Hindlimb muscle (tissue), 1 donor: ENCODE results near the gene VWA5B2. TPM values are rescaled to one million over a fixed set of nuclear protein-coding genes. Genes with fewer than 3 reads are reported as not detected.

Source experiments
- DNase-seq: peaks from one replicate; pipeline ENCODE4 v3.0.0-alpha.2; 2013
- polyA plus RNA-seq: library from polyadenylated mRNA; unstranded; fragments of 120-200 nt; gene quantifications from one replicate; pipeline ENCODE4 v1.2.1, GENCODE V29; 2013; ENCODE audit not compliant: insufficient read length

Gene VWA5B2
- 0.63 TPM for polyA plus RNA-seq

DNA sequence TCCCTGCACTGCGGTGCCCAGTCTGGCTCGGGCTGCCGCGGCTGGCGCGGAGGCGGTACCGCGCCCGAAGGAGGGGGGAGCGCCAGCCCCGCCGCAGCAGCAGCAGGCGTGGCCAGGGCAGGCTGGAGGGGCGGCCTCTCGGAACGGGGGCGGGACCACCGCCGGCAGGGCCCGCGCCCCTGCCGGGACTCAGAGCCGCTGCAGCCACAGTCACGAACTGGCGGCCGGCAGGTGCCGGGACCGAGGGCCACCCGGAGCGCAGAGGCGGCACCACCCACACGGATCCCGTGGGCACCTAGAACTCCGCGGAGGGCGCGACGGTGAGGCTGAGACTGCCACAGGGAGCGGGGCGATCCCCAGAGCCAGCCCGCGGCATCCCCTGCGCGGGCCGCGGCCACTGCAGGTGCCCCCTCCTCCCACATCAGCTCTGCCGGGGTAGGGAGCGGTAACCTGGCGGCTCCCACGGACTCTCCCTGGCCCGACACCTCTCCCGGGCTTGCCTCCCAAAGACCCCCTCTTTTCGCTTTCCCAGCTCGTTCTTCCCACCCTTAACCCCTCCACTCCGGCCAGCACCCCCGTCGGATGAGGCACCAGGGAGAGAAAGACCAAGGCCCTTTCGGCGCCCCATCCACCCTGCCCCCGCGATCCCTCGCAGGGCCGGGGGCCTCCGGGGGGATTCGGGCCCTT is at the start of gene VWA5B2:
Gene VWA5B2, plus strand, starts transcription at position 192 of the 687 bp plus-strand sequence. CDS start 944 bp downstream, outside the sequence.
- peak; percentile 27 for DNase-seq

DNA sequence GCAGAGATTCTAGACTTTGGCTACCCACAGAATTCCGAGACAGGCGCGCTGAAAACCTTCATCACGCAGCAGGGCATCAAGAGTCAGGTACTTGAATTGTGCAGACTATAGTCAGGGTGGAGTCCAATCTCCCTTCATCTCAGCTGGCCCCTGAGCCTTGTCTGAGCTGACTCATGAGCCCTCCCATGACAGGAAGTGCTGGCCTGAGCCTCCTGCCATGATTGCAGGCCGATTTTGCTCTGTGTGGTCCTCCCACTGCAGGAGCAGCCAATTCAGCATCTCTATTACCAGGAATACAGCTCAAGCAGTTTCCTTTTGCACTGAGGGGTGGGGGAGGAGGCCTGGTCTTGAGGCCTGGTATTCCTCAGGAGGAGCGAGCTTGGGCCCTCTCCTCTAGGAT is 49.2 kb upstream of the VWA5B2 start:
- no peak for DNase-seq

DNA sequence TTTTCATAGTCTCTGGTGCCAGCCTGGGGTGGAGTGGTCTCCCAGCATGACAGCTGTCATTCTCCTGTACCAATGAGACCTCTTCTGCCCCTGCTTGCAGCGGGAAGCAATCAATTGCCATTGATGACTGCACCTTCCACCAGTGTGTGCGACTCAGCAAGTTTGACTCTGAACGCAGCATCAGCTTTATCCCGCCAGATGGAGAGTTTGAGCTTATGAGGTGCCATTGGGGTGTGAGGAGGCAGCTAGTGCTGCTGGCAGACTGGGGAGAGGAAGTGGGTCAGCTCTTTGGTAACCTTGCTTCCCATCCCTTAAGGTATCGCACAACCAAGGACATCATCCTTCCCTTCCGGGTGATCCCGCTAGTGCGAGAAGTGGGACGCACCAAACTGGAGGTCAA is 47.8 kb upstream of the VWA5B2 start:
- DNase-seq, result no peak

DNA sequence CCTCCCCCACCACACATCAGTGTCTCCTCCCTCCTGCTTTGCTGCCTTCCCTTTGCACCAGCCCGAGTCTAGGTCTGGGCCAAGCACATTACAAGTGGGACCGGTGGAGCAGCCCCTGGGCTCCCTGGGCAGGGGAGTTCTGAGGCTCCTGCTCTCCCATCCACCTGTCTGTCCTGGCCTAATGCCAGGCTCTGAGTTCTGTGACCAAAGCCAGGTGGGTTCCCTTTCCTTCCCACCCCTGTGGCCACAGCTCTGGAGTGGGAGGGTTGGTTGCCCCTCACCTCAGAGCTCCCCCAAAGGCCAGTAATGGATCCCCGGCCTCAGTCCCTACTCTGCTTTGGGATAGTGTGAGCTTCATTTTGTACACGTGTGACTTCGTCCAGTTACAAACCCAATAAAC is 45.7 kb upstream of the VWA5B2 start:
- DNase-seq, result no peak

DNA sequence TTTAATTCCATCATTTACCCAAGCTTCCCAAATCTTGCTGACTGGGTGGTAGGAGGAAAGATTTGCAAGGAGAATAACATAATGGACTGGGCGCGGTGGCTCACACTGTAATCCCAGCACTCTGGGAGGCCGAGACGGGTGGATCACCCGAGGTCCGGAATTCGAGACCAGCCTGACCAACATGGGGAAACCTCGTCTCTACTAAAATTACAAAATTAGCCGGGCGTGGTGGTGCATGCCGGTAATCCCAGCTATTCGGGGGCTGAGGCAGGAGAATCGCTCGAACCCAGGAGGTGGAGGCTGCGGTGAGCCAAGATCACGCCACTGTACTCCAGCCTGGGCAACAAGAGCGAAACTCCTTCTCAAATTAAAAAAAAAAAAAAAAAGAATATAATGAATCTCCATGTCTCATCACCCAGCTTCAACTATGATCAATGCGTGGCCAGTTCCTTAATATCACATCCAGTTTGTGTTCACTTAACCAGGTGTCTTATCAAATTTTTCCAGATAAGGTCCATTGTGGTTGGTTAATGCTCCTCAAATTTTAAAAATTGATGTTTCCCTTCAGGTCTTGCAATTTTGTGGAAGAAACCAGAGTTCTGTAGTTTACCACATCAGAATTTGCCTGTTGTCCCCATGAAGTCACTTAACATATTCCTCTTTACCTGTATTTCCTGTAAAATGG is 44.7 kb upstream of the VWA5B2 start:
- no peak for DNase-seq

DNA sequence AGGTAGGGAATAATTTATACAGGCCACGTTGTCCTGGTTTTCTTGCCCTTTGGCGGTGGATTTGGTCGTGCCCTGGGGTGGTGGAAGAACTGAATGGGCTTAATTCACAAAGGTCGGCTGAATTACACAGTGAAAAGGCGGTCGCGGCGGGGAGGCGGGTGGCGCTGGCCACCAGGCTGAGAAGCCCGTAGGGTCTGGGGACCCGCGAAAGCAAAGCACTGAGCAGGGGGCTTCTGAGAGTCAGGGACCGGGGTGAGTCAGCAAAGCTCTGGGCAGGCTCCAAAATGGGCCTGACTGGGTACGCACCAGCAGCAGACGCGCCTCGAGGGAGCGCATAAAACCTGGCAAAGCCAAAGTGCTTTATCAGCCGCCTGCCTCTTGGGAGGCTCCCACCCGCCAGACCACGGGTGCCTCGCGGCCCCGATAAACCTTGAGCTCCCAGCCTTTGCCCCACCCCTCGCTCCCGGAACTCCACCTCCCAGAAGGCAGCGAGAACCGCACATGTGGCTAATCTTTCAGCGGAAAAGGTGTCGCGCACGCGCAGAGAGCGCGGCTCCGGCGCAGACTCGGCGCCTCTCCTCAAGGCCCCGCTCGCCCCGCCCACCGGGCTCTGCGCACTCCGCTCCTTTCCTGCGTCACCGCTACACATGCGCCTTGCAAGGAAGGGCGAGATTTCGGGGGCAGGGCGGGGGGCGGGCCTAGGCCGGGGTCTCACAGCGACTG is 43.8 kb upstream of the VWA5B2 start:
- peak; percentile 100 for DNase-seq

DNA sequence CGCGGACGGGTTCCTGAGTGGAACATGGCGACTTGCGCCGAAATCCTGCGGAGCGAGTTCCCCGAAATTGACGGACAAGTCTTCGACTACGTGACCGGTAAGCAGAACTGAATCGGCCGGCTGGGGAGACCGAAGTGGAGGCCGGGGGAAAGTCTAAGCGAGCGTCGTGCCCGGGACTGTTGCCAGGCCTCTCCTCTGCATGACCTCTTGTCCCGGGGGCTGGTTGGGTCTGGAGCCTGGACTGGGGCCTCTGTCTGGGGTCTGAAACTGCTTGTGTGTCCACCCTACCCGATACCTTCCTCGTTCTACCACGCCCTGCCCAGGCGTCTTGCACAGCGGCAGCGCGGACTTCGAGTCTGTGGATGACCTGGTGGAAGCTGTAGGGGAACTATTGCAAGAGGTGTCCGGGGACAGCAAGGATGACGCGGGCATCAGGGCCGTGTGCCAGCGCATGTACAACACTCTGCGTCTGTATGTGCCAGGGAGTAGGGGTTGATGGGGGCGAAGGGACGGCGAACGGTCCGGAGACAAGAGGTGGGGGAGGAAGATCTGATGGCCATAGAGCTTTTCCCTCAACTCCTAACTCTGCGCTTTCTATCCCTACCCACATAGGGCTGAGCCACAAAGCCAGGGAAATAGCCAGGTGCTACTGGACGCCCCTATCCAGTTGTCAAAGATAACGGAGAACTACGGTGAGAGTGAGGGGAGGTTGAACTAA is 43.0 kb upstream of the VWA5B2 start, which contains the start of gene ABCF3:
Gene ABCF3, plus strand, starts transcription at position 16 of the 718 bp plus-strand sequence. Its CDS starts 9 bp downstream, at position 25.
- DNase-seq, result peak; percentile 31

DNA sequence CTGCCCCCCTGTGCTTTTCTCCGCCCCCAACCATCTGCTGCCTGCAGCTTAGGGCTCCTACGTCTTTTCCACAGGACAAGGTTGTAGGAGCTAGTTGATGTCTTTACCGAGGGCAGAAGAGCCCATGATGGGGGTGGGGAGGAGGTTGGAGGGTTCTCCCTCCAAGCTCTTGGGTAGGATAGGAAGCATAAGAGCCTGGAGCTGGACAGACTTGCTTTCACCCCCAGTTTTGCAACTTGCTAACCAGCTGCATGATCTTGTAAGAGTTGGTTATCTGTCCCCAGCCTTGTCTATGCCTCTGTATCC is 42.5 kb upstream of the VWA5B2 start:
- no peak for DNase-seq

DNA sequence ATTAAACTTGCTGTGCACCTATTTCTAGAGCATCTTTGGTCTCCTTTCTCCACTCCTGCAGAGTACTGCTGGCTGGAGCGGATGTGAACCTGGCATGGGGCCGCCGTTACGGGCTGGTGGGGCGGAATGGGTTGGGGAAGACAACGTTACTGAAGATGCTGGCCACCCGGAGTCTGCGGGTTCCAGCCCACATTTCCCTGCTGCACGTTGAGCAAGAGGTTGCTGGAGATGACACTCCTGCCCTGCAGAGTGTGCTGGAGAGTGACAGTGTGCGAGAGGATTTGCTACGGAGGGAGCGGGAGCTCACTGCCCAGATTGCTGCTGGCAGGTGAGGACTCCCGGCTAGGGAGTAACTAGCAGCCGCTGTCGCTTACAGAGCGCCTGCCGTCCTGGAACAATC is 41.3 kb upstream of the VWA5B2 start:
- DNase-seq, result no peak

DNA sequence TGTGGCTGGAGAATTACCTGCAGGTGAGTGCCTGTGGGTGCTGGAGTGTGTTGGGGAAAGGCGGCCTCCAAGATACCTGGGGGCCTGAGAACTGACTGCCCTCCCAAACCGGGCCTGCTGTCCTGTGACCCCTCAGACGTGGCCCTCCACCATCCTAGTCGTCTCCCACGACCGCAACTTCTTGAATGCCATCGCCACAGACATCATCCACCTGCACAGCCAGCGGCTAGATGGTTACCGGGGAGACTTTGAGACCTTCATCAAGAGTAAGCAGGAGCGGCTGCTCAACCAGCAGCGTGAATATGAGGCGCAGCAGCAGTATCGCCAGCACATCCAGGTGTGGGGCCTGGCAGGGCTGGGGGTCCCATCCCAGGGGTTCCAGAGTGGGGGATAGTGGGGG is 40.0 kb upstream of the VWA5B2 start:
- DNase-seq, result no peak

DNA sequence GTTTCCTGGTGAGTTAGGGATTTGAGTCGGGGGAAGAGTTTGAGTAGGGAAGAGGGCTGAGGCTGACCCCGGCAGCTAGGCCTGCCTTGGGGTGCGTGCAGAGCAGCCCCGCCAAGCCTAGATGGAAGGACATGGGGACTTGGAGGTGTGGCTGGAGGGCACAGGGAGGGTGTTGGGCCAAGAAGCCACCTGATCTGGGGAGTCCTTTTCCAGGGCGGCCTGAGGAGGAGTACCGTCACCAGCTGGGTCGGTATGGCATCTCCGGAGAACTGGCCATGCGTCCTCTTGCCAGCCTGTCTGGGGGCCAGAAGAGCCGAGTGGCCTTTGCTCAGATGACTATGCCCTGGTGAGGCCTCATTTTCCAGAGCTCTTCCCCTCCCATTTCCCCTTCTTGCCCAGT is 36.5 kb upstream of the VWA5B2 start:
- no peak for DNase-seq

DNA sequence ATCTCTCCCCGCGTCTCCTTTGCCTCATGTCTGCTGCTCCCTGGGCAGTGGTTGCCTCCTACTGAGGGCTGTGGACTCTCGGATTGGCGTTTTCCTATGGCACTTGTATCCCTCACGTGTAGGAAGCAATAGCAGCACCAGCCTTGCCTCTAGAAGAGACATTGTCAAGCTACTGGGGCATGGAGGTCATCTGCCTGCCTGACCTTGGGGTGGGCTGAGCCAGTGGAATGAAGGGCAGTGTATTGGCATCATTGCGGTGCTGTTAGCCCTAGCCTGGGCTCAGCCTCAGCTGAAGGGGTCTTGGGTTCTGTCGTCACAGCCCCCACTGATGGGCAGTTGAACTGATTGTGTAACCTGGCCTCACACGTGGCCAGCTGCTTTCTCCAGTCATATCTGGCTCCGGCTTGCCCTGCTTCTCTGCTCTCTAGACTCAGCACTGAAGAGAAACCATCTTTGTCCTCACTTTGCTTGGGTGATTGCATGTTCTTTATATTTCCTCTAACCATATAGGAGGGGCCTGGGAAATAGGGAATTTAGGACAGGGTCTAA is 35.3 kb upstream of the VWA5B2 start:
- DNase-seq, result no peak

DNA sequence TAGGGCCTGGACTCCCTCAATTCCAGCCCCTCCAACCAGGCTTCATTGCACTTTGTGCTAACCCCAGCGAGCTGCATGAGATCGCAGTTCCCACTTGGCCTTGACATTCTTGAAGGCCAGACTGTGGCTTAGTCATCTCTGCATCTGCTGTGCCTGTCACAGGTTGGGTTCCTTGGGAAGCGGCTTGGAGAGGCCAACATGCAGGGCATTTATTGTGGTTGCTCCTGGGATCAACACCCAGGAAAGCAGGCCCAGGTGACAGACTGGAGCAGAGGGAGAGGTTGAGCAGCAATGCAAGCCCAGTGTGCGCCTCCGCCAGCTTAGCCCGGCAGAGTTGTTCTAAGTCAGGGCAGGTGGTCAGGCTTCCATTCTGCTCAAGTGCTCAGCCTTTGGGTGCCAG is 32.8 kb upstream of the VWA5B2 start:
- no peak for DNase-seq

DNA sequence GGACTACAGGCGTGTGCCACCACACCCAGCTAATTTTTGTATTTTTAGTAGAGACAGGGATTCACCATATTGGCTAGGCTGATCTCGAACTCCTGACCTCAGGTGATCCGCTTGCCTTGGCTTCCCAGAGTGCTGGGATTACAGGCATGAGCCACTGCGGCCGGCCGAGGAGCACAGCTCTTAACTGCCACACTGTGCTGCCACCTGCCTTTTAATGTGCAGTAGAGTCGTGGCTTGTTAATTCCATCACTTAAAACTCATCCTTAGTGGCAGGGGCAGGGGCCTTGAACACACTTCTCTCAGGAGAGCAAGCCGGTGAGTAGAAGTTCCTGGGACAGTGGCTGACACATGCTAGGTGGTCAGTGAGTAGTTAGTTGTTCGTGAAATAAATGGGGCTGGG is 30.9 kb upstream of the VWA5B2 start:
- no peak for DNase-seq

DNA sequence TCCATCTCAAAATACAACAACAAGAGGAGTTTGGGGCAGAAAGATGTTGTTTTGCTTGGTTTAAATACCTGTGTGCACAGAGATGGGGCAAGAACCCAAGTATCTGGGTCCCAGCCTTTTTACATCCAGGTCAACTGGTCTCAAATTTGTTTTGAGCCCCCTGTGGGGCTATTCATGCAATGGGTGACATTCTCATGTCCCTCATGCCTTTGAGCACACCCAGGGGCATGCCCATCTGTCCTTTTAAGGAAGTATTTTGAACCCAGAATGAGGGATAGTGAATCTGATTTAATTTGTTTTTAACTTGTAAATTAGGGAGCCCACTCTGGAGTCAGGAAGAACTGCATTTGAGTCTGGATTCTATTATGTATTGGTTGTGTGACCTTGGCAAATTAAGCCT is 28.6 kb upstream of the VWA5B2 start:
- DNase-seq, result no peak

DNA sequence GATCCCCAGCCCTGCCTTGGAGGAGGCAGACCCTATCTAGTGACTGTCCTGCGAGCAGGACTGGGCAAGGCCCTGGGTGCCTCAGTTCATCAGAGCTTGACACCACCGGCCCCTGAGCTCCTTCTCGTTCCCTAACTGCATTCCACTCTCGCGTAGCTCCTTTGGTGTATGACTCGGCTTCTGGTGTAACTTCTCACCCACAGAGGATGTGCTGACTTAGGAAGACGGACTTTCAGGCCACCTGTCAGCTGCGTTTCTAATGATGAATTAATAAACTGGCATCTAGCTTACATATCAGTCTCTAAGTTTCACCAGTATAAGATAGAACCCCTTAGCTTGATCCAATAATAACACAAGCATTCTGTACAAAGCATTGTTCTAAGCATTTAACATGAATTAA is 25.9 kb upstream of the VWA5B2 start:
- DNase-seq, result no peak

DNA sequence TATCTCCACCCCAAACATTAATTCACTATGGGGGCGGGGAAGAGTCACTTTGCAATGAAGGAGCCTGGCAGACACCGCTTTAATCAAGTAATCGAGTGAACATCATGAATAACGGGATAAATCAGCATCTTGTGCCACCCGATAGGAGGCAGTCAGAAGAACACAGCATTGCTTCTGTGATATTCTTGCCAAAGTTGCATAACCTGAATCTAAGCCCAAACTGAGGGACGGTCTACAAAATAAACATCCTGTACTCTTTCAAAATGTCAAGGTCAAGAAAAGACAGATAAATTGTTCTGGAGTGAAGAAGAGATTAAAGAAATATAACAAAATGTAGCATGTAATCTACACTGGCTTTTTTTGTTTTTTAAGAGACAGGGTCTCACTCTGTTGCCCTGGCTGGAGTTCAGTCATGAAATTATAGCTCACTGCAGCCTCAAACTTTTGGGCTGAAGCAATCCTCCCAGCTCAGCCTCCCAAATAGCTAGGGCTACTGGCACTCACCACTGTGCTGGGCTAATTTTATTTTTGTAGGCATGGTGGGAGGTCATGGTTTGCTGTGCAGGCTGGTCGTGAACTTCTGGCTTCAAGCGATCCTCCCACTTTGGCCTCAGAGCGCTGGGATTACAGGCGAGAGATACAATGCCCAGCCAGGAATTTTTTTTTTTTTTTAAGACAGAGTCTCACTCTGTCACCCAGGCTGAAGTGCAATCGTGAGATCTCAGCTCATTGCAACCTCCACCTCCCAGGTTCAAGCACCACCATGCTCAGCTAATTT is 20.1 kb upstream of the VWA5B2 start:
- DNase-seq, result no peak

DNA sequence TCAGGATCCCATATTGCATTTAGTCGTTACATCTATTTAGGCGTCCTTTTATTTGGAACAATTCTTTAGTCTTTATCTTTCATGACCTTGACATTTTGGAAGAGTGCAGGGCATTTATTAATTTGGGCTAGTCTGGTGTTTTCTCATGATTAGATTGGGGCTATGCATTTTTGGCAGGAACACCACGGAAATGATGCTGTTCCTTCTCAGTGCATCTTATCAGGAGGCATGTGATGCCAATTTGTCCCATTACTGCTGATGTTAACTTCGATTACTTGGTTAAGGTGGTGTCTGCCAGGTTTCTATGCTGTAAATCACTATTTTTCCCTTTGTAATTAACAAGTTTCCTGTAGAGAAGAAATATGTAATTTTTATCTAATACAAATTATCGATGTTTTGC is 18.1 kb upstream of the VWA5B2 start:
- DNase-seq, result no peak

DNA sequence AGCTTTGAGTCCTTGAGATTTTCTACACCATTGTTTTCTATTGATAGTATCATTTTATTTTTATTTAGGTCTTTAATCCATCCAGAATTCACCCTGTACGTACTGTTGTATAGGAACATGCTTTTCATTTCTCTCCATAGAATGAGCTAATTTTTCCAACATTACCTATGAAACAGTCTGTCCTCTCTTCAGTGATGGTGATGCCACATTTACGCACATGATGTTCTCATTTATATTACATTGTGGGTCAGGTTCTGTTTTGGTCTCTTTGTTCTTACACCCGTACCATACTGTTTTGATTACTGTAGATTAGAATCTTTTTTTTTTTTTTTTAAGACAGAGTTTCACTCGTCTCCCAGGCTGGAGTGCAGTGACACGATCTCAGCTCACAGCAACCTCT is 17.7 kb upstream of the VWA5B2 start:
- DNase-seq, result no peak

DNA sequence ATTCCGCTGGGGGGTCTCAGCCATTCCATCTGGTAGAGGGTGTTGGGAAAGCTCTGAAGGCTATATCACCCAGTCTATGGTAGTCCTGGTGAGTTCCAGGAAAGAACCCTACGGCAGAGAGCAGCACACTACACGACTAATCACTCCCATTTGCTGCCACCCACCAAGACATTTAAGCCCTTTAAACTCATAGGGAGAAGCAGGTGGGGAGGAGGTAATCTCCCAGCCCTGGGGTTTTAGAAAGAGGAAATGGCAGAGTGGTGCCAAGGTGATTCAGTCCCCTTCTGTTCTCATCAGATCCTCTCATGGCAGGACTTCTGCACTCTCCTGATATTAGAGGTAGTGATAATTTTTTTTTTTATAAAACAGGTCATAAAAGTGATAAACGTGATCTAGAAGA is 10.6 kb upstream of the VWA5B2 start:
- no peak for DNase-seq

DNA sequence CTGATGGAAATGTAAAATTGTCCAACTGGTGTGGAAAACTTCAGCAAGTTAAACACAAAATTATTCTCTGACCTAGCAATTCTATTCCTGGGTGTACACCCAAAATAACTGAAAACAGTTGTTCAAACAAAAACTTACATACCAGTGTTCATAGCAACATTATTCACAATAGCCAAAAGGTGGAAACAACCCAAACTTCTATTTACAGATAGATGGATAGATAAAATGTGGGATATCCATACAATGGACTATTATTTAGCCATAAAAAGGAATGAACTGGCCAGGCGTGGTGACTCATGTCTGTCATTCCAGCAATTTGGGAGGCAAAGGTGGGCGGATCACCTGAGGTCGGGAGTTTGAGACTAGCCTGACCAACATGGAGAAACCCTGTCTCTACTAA is 6.9 kb upstream of the VWA5B2 start:
- DNase-seq, result no peak

DNA sequence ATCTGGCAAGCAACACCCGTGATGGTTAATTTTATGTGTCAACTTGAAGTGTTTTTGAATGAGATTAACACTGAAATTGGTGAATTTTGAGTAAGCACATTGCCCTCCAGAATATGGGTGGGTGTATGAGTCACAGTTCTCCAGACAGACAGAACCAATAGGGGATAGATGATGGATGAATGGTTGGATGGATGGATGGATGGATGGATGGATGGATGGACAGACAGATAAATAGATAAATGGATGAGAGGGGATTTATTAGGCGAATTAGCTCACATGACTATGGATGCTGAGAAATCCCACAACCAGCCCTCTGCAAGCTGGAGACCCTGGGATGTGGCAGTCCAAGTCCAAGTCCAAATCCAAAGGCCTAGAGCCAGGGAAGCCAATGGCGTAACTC is 5.4 kb upstream of the VWA5B2 start:
- no peak for DNase-seq
